K562 (cell line): ENCODE data around the gene KPNA1. TPM values are rescaled to one million over a fixed set of nuclear protein-coding genes. Genes with fewer than 3 reads are reported as not detected.

Experiments used
- ATAC-seq: fragments of 200-7000 bp; cut with Tn5 transposase; 3 replicates; pipeline ENCODE4 v1.9.1; 2020; ENCODE audit warnings: moderate library complexity
- BruUV-seq: library from RNA; stranded (reverse); fragments of 400-500 nt; replicated peaks from 2 replicates; lab custom pipeline; 2021; lab: Mats Ljungman, UMichigan
- CTCF ChIA-PET: fragments of 300-600 bp; formaldehyde crosslinking; extraction: SDS; loops from one replicate; lab custom pipeline; 2021; ENCODE audit warnings: low intra/inter-chr PET ratio; lab: Yijun Ruan, JAX
- POLR2A ChIA-PET: fragments of 300-600, 350-650 bp; sonication (Branson Sonifier 250); formaldehyde crosslinking; extraction: SDS; loops from one replicate; lab custom pipeline; 2021; ENCODE audit warnings: antibody characterized with exemption, inconsistent platforms; lab: Yijun Ruan, JAX
- DNase-seq, 4 experiments: peaks; one replicate each; pipeline versions ENCODE4 v3.0.0 to v3.0.0-alpha.2; 2011 to 2018; ENCODE audit warnings: low spot score in 3 of 4, mixed read lengths in 3 of 4; ENCODE audit errors: extremely low read depth in 1 of 4
- FAIRE-seq: peaks from 2 replicates; lab custom pipeline; 2011; peaks lifted over from hg19 to GRCh38; lab: Jason Lieb, UNC
- H2AFZ ChIP-seq: 2 replicates; pipeline ENCODE4 v1.6.0; 2011; ENCODE audit warnings: low read depth, low read length, control low read depth, inconsistent platforms
- H3K27ac ChIP-seq: fragments of 200-600 bp; 3 replicates; pipeline ENCODE4 v1.8.0; 2011; ENCODE audit warnings: low read depth, mild to moderate bottlenecking, control low read depth, inconsistent platforms, low read length, moderate library complexity, mixed read lengths; ENCODE audit errors: extremely low read depth
- H3K27me3 ChIP-seq, 2 experiments: fragments of 300-600 bp in 1 of 2; 2 replicates in 1 of 2; 3 replicates in 1 of 2; pipeline versions ENCODE4 v1.6.0 to v1.8.0; 2011; ENCODE audit warnings: inconsistent platforms in 2 of 2, low read length in 2 of 2, mild to moderate bottlenecking in 1 of 2, mixed read lengths in 1 of 2, moderate library complexity in 1 of 2; ENCODE audit not compliant: control insufficient read depth in 2 of 2, insufficient read depth in 2 of 2
- H3K36me3 ChIP-seq: fragments of 300-600 bp; 3 replicates; pipeline ENCODE4 v1.8.0; 2011; ENCODE audit warnings: mild to moderate bottlenecking, low read length, inconsistent platforms; ENCODE audit not compliant: control insufficient read depth, insufficient read depth
- H3K4me1 ChIP-seq, 2 experiments: fragments of 200-600 bp in 1 of 2; replicated peaks in 1 of 2; 2 replicates in 1 of 2; 3 replicates in 1 of 2; pipeline versions ENCODE4 v1.5.1 to v1.8.0; 2011; ENCODE audit warnings: inconsistent platforms in 2 of 2, low read length in 2 of 2, mild to moderate bottlenecking in 1 of 2, mixed read lengths in 1 of 2, moderate library complexity in 1 of 2; ENCODE audit not compliant: control insufficient read depth in 2 of 2, insufficient read depth in 2 of 2
- H3K4me2 ChIP-seq: 2 replicates; pipeline ENCODE4 v1.6.1; 2011; ENCODE audit warnings: low read length, control low read depth, inconsistent platforms, mixed read lengths; ENCODE audit not compliant: insufficient read depth
- H3K4me3 ChIP-seq: fragments of 200-600 bp; sonication (generic), shearing (Covaris generic); 2 replicates; pipeline ENCODE4 v1.5.1; 2016; ENCODE audit warnings: control low read depth, inconsistent platforms
- H3K79me2 ChIP-seq: fragments of 200-600 bp; 3 replicates; pipeline ENCODE4 v1.8.0; 2011; ENCODE audit warnings: low read length, inconsistent platforms; ENCODE audit not compliant: control insufficient read depth, insufficient read depth
- H3K9ac ChIP-seq, 2 experiments: 2 replicates each; pipeline versions ENCODE4 v1.6.0 to v1.6.1; 2011; ENCODE audit warnings: low read depth in 2 of 2, low read length in 2 of 2, control low read depth in 1 of 2, inconsistent platforms in 1 of 2, mild to moderate bottlenecking in 1 of 2, mixed read lengths in 1 of 2; ENCODE audit not compliant: insufficient read depth in 1 of 2
- H3K9me1 ChIP-seq: one replicate; pipeline ENCODE4 v1.6.0; 2011; ENCODE audit warnings: inconsistent platforms, mild to moderate bottlenecking, low read length, moderate library complexity; ENCODE audit not compliant: control insufficient read depth, insufficient read depth
- H3K9me3 ChIP-seq: replicated peaks from 2 replicates; pipeline ENCODE4 v1.5.1; 2011; ENCODE audit warnings: low read depth, low read length, inconsistent platforms; ENCODE audit not compliant: control insufficient read depth, insufficient read depth
- H4K20me1 ChIP-seq: replicated peaks from 2 replicates; pipeline ENCODE4 v1.6.1; 2011; ENCODE audit warnings: low read length, inconsistent platforms, mixed read lengths; ENCODE audit not compliant: control insufficient read depth, insufficient read depth
- ATF6 ChIP-seq: sonication (generic); formaldehyde crosslinking; IDR thresholded peaks from 2 replicates; pipeline ENCODE4 v1.4.0; 2020; ENCODE audit warnings: mild to moderate bottlenecking, missing genetic modification reagents
- CBX3 ChIP-seq, 2 experiments: IDR thresholded peaks; 1 replicate in 1 of 2; 2 replicates in 1 of 2; pipeline ENCODE4 v1.6.1; 2012; ENCODE audit warnings: inconsistent platforms in 2 of 2, low read length in 2 of 2, borderline replicate concordance in 1 of 2, control low read depth in 1 of 2
- CREB3 ChIP-seq: fragments of 450-650 bp; conservative IDR thresholded peaks from 2 replicates; pipeline ENCODE4 v1.6.1; 2016; ENCODE audit warnings: missing genetic modification characterization, low read depth, mild to moderate bottlenecking, missing compliant biosample characterization, moderate library complexity
- FOXK2 ChIP-seq, 2 experiments: fragments of 450-650 bp; IDR thresholded peaks in 1 of 2; conservative IDR thresholded peaks in 1 of 2; 2 replicates each; pipeline ENCODE4 v1.6.1; 2016; ENCODE audit warnings: low read depth in 2 of 2, mild to moderate bottlenecking in 1 of 2
- HCFC1 ChIP-seq: IDR thresholded peaks from 2 replicates; pipeline ENCODE4 v1.6.1; 2012; ENCODE audit warnings: low read depth, low read length, improper control_type of control experiment
- HMG20B ChIP-seq: fragments of 250-450 bp; sonication (Bioruptor Pico); IDR thresholded peaks from 2 replicates; pipeline ENCODE4 v1.5.0; 2021; ENCODE audit warnings: mild to moderate bottlenecking
- IRF2 ChIP-seq: sonication (generic); formaldehyde crosslinking; IDR thresholded peaks from 2 replicates; pipeline ENCODE4 v1.8.1; 2022; ENCODE audit warnings: mild to moderate bottlenecking, missing genetic modification reagents
- MLX ChIP-seq, 2 experiments: fragments of 450-650 bp in 1 of 2; sonication (generic) in 1 of 2; formaldehyde crosslinking; conservative IDR thresholded peaks; 2 replicates each; pipeline versions ENCODE4 v1.4.0 to v1.8.1; 2020 to 2022; ENCODE audit warnings: mild to moderate bottlenecking in 1 of 2, missing genetic modification reagents in 1 of 2
- PPARD ChIP-seq: fragments of 250-450 bp; sonication (Bioruptor Pico); IDR thresholded peaks from 2 replicates; pipeline ENCODE4 v1.8.0; 2022; ENCODE audit warnings: inconsistent platforms, mild to moderate bottlenecking, moderate library complexity
- PRMT5 ChIP-seq: sonication (generic); formaldehyde crosslinking; IDR thresholded peaks from 2 replicates; pipeline ENCODE4 v1.5.0; 2020; ENCODE audit warnings: missing genetic modification reagents
- RAD51 ChIP-seq: fragments of 450-650 bp; IDR thresholded peaks from 2 replicates; pipeline ENCODE4 v1.7.1; 2016; ENCODE audit warnings: low read depth, mild to moderate bottlenecking, borderline replicate concordance
- TCFL5 ChIP-seq: fragments of 250-450 bp; sonication (Bioruptor Pico); conservative IDR thresholded peaks from 2 replicates; pipeline ENCODE4 v1.6.1; 2021; ENCODE audit warnings: mild to moderate bottlenecking, moderate library complexity, matching md5 sums
- ZNF324 ChIP-seq: fragments of 250-450 bp; sonication (Bioruptor Pico); IDR thresholded peaks from 2 replicates; pipeline ENCODE4 v1.4.0; 2020; ENCODE audit warnings: mild to moderate bottlenecking
- ZNF79 ChIP-seq: fragments of 250-450 bp; sonication (Bioruptor Pico); IDR thresholded peaks from 2 replicates; pipeline ENCODE4 v1.4.0; 2020; ENCODE audit warnings: low read depth, mild to moderate bottlenecking, moderate library complexity
- WGBS: fragments of 100-300 bp; shearing (Covaris generic); methylation state at CpG from one replicate; pipeline ENCODE4 v1.1.6; 2016; ENCODE audit warnings: low coverage, mixed read lengths; ENCODE audit not compliant: insufficient coverage; ENCODE audit errors: missing lambda C conversion rate; 5-methylcytosine and 5-hydroxymethylcytosine counted together
- in situ Hi-C: fragments of 300-500 bp; cut with MboI; formaldehyde crosslinking; loops from 4 replicates; pipeline ENCODE4 v1.15.0; 2018; ENCODE audit warnings: inconsistent platforms, mixed read lengths
- intact Hi-C: fragments of 100-400 bp; cut with micrococcal nuclease; formaldehyde crosslinking; loops from 2 replicates; pipeline ENCODE4 v1.14.2; 2022
- polyA plus RNA-seq, 8 experiments: library from polyadenylated mRNA; depleted of rRNA in 4 of 8; stranded (reverse) in 5 of 8; unstranded in 3 of 8; fragments of >200 nt; fragmentation: Nextera tagmentation in 2 of 8; fragmentation: Illumina TruSeq in 1 of 8; extraction: Ambion mirVana in 2 of 8; extraction: Trizol in 1 of 8; gene quantifications; 2 replicates each; pipeline versions ENCODE4 v1.2.1 to v1.2.3, GENCODE V29; 2011 to 2014; ENCODE audit warnings: inconsistent platforms in 1 of 8, missing spikeins in 1 of 8
- total RNA-seq, 7 experiments: library from RNA; depleted of rRNA in 6 of 7; stranded (reverse); fragments of >200 nt in 6 of 7; fragmentation: Illumina TruSeq in 2 of 7; extraction: Trizol in 2 of 7; gene quantifications; 2 replicates each; pipeline versions ENCODE4 v1.2.1 to v1.2.3, GENCODE V29; 2011 to 2021; ENCODE audit warnings: low replicate concordance in 1 of 7
- TF ChIP-seq, protein P1 (sequence below): sonication (generic); formaldehyde crosslinking; IDR thresholded peaks from 2 replicates; pipeline ENCODE4 v1.8.1; 2022; ENCODE audit warnings: missing genetic modification reagents

Gene KPNA1
- total and polyA plus RNA-seq, 9 of the 15 experiments (the other 6 are each of a cell fraction or from before 2014, with no cell fraction given), result 9.3 to 53.8 (median 33.5) TPM

GRCh38 chr3:122389892-122390291 lies 124.8 kb downstream of the KPNA1 start:
- intact Hi-C loops (loop anchor here (5.0 kb wide), 1 partner anchor 172 kb away; the partner anchor contains the start of genes DTX3L and PARP9), in situ Hi-C loops (loop anchor here (10.0 kb wide), 1 partner anchor 295 kb away; the partner anchor contains the start of gene PARP14)
- BruUV-seq, result no TSS peak
- TF ChIP-seq ATF6 (CRISPR knock-in tag), result no peak
- no peak for TF ChIP-seq ZNF79 (CRISPR knock-in tag)
- TF ChIP-seq, protein P1, sequence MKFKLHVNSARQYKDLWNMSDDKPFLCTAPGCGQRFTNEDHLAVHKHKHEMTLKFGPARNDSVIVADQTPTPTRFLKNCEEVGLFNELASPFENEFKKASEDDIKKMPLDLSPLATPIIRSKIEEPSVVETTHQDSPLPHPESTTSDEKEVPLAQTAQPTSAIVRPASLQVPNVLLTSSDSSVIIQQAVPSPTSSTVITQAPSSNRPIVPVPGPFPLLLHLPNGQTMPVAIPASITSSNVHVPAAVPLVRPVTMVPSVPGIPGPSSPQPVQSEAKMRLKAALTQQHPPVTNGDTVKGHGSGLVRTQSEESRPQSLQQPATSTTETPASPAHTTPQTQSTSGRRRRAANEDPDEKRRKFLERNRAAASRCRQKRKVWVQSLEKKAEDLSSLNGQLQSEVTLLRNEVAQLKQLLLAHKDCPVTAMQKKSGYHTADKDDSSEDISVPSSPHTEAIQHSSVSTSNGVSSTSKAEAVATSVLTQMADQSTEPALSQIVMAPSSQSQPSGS (CRISPR knock-in tag), result no peak
- TF ChIP-seq RAD51, result no peak
- no peak for TF ChIP-seq HCFC1
- TF ChIP-seq PPARD (CRISPR knock-in tag), result no peak
- no peak for TF ChIP-seq TCFL5 (CRISPR knock-in tag)
- TF ChIP-seq IRF2, result no peak
- no peak for TF ChIP-seq HMG20B (CRISPR knock-in tag)
- no peak for TF ChIP-seq FOXK2 (conservative IDR thresholded peaks at IDR 0.05 in 1 of 2, IDR thresholded peaks at IDR 0.05 in 1 of 2; ENCODE audit: low read depth in 2 of 2)
- TF ChIP-seq PRMT5 (CRISPR knock-in tag), result no peak
- no peak for TF ChIP-seq CREB3 (tag)
- no peak for TF ChIP-seq ZNF324 (CRISPR knock-in tag)
- no peak for TF ChIP-seq MLX (CRISPR knock-in tag; conservative IDR thresholded peaks at IDR 0.05)
- TF ChIP-seq CBX3 (IDR thresholded peaks at IDR 0.05; ENCODE audit: borderline replicate concordance in 1 of 2, low read length in 2 of 2), result no peak
- 84% methylated on average over 4 of the region's 4 CpGs for WGBS
- no peaks in the 10 kb centered on the region for H3K9me3 ChIP-seq
- ATAC-seq, result no peak
- no peak overlapping the region for H3K4me3 ChIP-seq
- no peaks in the 10 kb centered on the region for H3K9me1 ChIP-seq
- peaks cover 44% of the 10 kb centered on the region for H3K36me3 ChIP-seq
- no peak overlapping the region for H2AFZ ChIP-seq
- ChIA-PET CTCF (no interaction called here), POLR2A (interaction anchor here (0.7 kb wide), 1 partner anchor 236 kb away, joined by 3 read pairs; no protein-coding TSS in a partner anchor)
- H3K27ac ChIP-seq, result no peak overlapping the region
- H3K79me2 ChIP-seq, result peaks cover 77% of the 10 kb centered on the region
- H4K20me1 ChIP-seq, result 0 out of 2 replicates have a peak, but pooled peaks cover 5% of the 10 kb centered on the region
- no peak for DNase-seq
- peak overlapping the region; percentile 32; the same call in 1 of the 2 replicates for H3K4me2 ChIP-seq
- no peak for FAIRE-seq
- peaks cover 0 to 6% of the 10 kb centered on the region in 2 experiments; a peak in 2 of 5 replicates for H3K4me1 ChIP-seq
- H3K9ac ChIP-seq, result no peak overlapping the region
- H3K27me3 ChIP-seq, result no peaks in the 10 kb centered on the region
